SJCRH30 (cell line): ENCODE measurements around the gene PEAR1. TPM values are rescaled to one million over a fixed set of nuclear protein-coding genes. Genes with fewer than 3 reads are reported as not detected.

Source experiments
- DNase-seq, 2 experiments: peaks; one replicate each; pipeline ENCODE4 v3.0.0-alpha.2; 2015 to 2020
- H3K27ac ChIP-seq: fragments of 250-450 bp; sonication (Bioruptor Pico); 2 replicates; pipeline ENCODE4 v1.5.1; 2020; ENCODE audit warnings: mild to moderate bottlenecking, moderate library complexity
- H3K27me3 ChIP-seq: fragments of 250-450 bp; sonication (Bioruptor Pico); 2 replicates; pipeline ENCODE4 v1.5.1; 2020; ENCODE audit warnings: mild to moderate bottlenecking, moderate library complexity
- H3K36me3 ChIP-seq: fragments of 250-450 bp; sonication (Bioruptor Pico); 2 replicates; pipeline ENCODE4 v1.5.1; 2020; ENCODE audit warnings: mild to moderate bottlenecking, moderate library complexity
- H3K4me1 ChIP-seq: fragments of 250-450 bp; sonication (Bioruptor Pico); 2 replicates; pipeline ENCODE4 v1.5.1; 2020; ENCODE audit warnings: mild to moderate bottlenecking, moderate library complexity
- H3K4me3 ChIP-seq: fragments of 250-450 bp; sonication (Bioruptor Pico); 2 replicates; pipeline ENCODE4 v1.5.1; 2020; ENCODE audit warnings: mild to moderate bottlenecking, moderate library complexity
- H3K9me3 ChIP-seq: fragments of 250-450 bp; sonication (Bioruptor Pico); replicated peaks from 2 replicates; pipeline ENCODE4 v1.5.1; 2020; ENCODE audit warnings: mild to moderate bottlenecking, moderate library complexity
- total RNA-seq: library from RNA; depleted of rRNA; stranded (reverse); fragments of >200 nt; shearing (Covaris generic); gene quantifications from 2 replicates; pipeline ENCODE4 v1.2.3, GENCODE V29; 2014

PEAR1 gene
- total RNA-seq, 1 experiment from 2014 or later = not detected

GRCh38 chr1:156898161-156898566 lies 4.6 kb downstream of the PEAR1 start:
- Histone ChIP-seq H3K27ac (no peak overlapping the region), H3K36me3 (no peaks in the 10 kb centered on the region), H3K4me3 (no peak overlapping the region), H3K27me3 (peaks cover 3% of the 10 kb centered on the region; the same call in 1 of the 2 replicates), H3K9me3 (no peaks in the 10 kb centered on the region), H3K4me1 (peaks cover 9% of the 10 kb centered on the region; the same call in 1 of the 2 replicates)
- DNase-seq = no peak

GRCh38 chr1:156898971-156899664 lies 5.6 kb downstream of the PEAR1 start:
- Histone ChIP-seq H3K9me3 (no peaks in the 10 kb centered on the region), H3K27ac (no peak overlapping the region), H3K4me3 (no peak overlapping the region), H3K27me3 (peaks cover 3% of the 10 kb centered on the region; the same call in 1 of the 2 replicates), H3K4me1 (peaks cover 9% of the 10 kb centered on the region; the same call in 1 of the 2 replicates), H3K36me3 (no peaks in the 10 kb centered on the region)
- no peak for DNase-seq

- Histone ChIP-seq H3K27me3 (0 out of 2 replicates have a peak, but pooled peaks cover 3% of the 10 kb centered on the region), H3K4me3 (no peak overlapping the region), H3K4me1 (peaks cover 9% of the 10 kb centered on the region; the same call in 1 of the 2 replicates), H3K9me3 (no peaks in the 10 kb centered on the region), H3K36me3 (no peaks in the 10 kb centered on the region), H3K27ac (no peak overlapping the region)
- no peak for DNase-seq
Observed at GRCh38 chr1:156899956-156900718, 6.6 kb downstream of the PEAR1 start.

GRCh38 chr1:156900896-156901589 lies 7.5 kb downstream of the PEAR1 start:
- peaks cover 9% of the 10 kb centered on the region; the same call in 1 of the 2 replicates for H3K4me1 ChIP-seq

GRCh38 chr1:156901590-156901900 lies 8.0 kb downstream of the PEAR1 start:
- Histone ChIP-seq H3K27me3 (0 out of 2 replicates have a peak, but pooled peaks cover 3% of the 10 kb centered on the region), H3K4me1 (peaks cover 9% of the 10 kb centered on the region; the same call in 1 of the 2 replicates), H3K36me3 (no peaks in the 10 kb centered on the region), H3K4me3 (no peak overlapping the region), H3K9me3 (no peaks in the 10 kb centered on the region), H3K27ac (no peak overlapping the region)
- DNase-seq = no peak

More at GRCh38 chr1:156900896-156901589, 7.5 kb downstream of the PEAR1 start:
- Histone ChIP-seq H3K27ac (no peak overlapping the region), H3K36me3 (no peaks in the 10 kb centered on the region), H3K9me3 (no peaks in the 10 kb centered on the region), H3K4me3 (no peak overlapping the region), H3K27me3 (0 out of 2 replicates have a peak, but pooled peaks cover 3% of the 10 kb centered on the region)
- no peak for DNase-seq

- H3K27ac ChIP-seq = no peak overlapping the region
- no peak for DNase-seq
- H3K4me1 ChIP-seq = peaks cover 3% of the 10 kb centered on the region; the same call in 1 of the 2 replicates
- H3K9me3 ChIP-seq = no peaks in the 10 kb centered on the region
- no peaks in the 10 kb centered on the region for H3K36me3 ChIP-seq
- 0 out of 2 replicates have a peak, but pooled peaks cover 3% of the 10 kb centered on the region for H3K27me3 ChIP-seq
- no peak overlapping the region for H3K4me3 ChIP-seq
Observed at GRCh38 chr1:156901966-156902915, 8.7 kb downstream of the PEAR1 start.

- Histone ChIP-seq H3K9me3 (no peaks in the 10 kb centered on the region), H3K36me3 (no peaks in the 10 kb centered on the region), H3K4me1 (no peaks in the 10 kb centered on the region), H3K27me3 (0 out of 2 replicates have a peak, but pooled peaks cover 3% of the 10 kb centered on the region), H3K27ac (no peak overlapping the region), H3K4me3 (no peak overlapping the region)
- no peak for DNase-seq
Observed at GRCh38 chr1:156903328-156904091, 10.0 kb downstream of the PEAR1 start.

- Histone ChIP-seq H3K4me1 (no peaks in the 10 kb centered on the region), H3K27ac (no peak overlapping the region), H3K4me3 (no peak overlapping the region), H3K36me3 (no peaks in the 10 kb centered on the region), H3K27me3 (0 out of 2 replicates have a peak, but pooled peaks cover 3% of the 10 kb centered on the region), H3K9me3 (no peaks in the 10 kb centered on the region)
- DNase-seq = no peak
Observed at GRCh38 chr1:156904187-156904959, 10.9 kb downstream of the PEAR1 start.

- Histone ChIP-seq H3K27ac (no peak overlapping the region), H3K9me3 (no peaks in the 10 kb centered on the region), H3K4me1 (no peaks in the 10 kb centered on the region), H3K4me3 (no peak overlapping the region), H3K36me3 (no peaks in the 10 kb centered on the region), H3K27me3 (no peaks in the 10 kb centered on the region)
- DNase-seq = no peak
Observed at GRCh38 chr1:156905176-156905575, 11.7 kb downstream of the PEAR1 start.

- Histone ChIP-seq H3K4me1 (no peaks in the 10 kb centered on the region), H3K27me3 (no peaks in the 10 kb centered on the region), H3K36me3 (no peaks in the 10 kb centered on the region), H3K27ac (no peak overlapping the region), H3K9me3 (no peaks in the 10 kb centered on the region), H3K4me3 (no peak overlapping the region)
- no peak for DNase-seq
Observed at GRCh38 chr1:156905651-156906050, 12.1 kb downstream of the PEAR1 start.

- H3K9me3 ChIP-seq = no peaks in the 10 kb centered on the region
- H3K27me3 ChIP-seq = no peaks in the 10 kb centered on the region
- no peak overlapping the region for H3K27ac ChIP-seq
- no peak overlapping the region for H3K4me3 ChIP-seq
- no peak for DNase-seq
- no peaks in the 10 kb centered on the region for H3K36me3 ChIP-seq
- no peaks in the 10 kb centered on the region for H3K4me1 ChIP-seq
Observed at GRCh38 chr1:156906206-156906906, 12.8 kb downstream of the PEAR1 start.

- Histone ChIP-seq H3K4me1 (no peaks in the 10 kb centered on the region), H3K36me3 (no peaks in the 10 kb centered on the region), H3K27ac (no peak overlapping the region), H3K4me3 (no peak overlapping the region), H3K27me3 (no peaks in the 10 kb centered on the region), H3K9me3 (no peaks in the 10 kb centered on the region)
- DNase-seq = no peak
Observed at GRCh38 chr1:156908541-156908940, 15.0 kb downstream of the PEAR1 start.
